SU-DHL-6 (cell line): Measurements from ENCODE around the gene USH1C.

Experiments used
- H2AFZ ChIP-seq: fragments of 200-600 bp; sonication (generic); 2 replicates; pipeline ENCODE4 v1.6.1; 2014; ENCODE audit warnings: low read depth, mild to moderate bottlenecking, moderate library complexity, mixed read lengths, antibody characterized with exemption, low read length; ENCODE audit not compliant: severe bottlenecking
- H3F3A ChIP-seq: fragments of 200-600 bp; shearing (Covaris generic); 2 replicates; pipeline ENCODE4 v1.6.0; 2016; ENCODE audit warnings: antibody characterized with exemption, mild to moderate bottlenecking; ENCODE audit not compliant: insufficient read depth
- H3K27ac ChIP-seq: fragments of 200-600 bp; sonication (generic); 2 replicates; pipeline ENCODE4 v1.5.1; 2016; ENCODE audit warnings: low read depth, mild to moderate bottlenecking, low read length, moderate library complexity, mixed read lengths
- H3K27me3 ChIP-seq: fragments of 200-600 bp; sonication (generic), shearing (Covaris generic); 2 replicates; pipeline ENCODE4 v1.6.0; 2014; ENCODE audit warnings: mild to moderate bottlenecking, low read length
- H3K36me3 ChIP-seq: fragments of 200-600 bp; sonication (generic); 2 replicates; pipeline ENCODE4 v1.6.1; 2014; ENCODE audit warnings: mild to moderate bottlenecking, low read length, mixed read lengths
- H3K4me2 ChIP-seq: fragments of 300-600, 200-600 bp; shearing (Covaris generic), sonication (generic); 2 replicates; pipeline ENCODE4 v1.6.0; 2014; ENCODE audit warnings: low read length, low read depth, mild to moderate bottlenecking; ENCODE audit not compliant: poor library complexity, severe bottlenecking
- H3K4me3 ChIP-seq: fragments of 200-600 bp; sonication (generic); 2 replicates; pipeline ENCODE4 v1.5.1; 2014; ENCODE audit warnings: antibody characterized with exemption, low read length, mild to moderate bottlenecking, mixed read lengths; ENCODE audit not compliant: insufficient read depth, poor library complexity, severe bottlenecking
- H3K79me2 ChIP-seq: fragments of 200-600 bp; sonication (generic); 2 replicates; pipeline ENCODE4 v1.6.1; 2014; ENCODE audit warnings: mild to moderate bottlenecking, low read length, moderate library complexity; ENCODE audit not compliant: insufficient read depth
- H3K9ac ChIP-seq: fragments of 200-600 bp; sonication (generic); 2 replicates; pipeline ENCODE4 v1.7.0; 2014; ENCODE audit warnings: mild to moderate bottlenecking, low read length
- H3K9me2 ChIP-seq: fragments of 200-600 bp; sonication (generic); replicated peaks from 2 replicates; pipeline ENCODE4 v1.6.1; 2014; ENCODE audit warnings: low read length; ENCODE audit not compliant: insufficient read depth
- H3K9me3 ChIP-seq: fragments of 200-600 bp; sonication (generic); 2 replicates; pipeline ENCODE4 v1.6.1; 2014; ENCODE audit warnings: low read length, mixed read lengths; ENCODE audit not compliant: insufficient read depth
- H4K20me1 ChIP-seq: fragments of 200-600 bp; sonication (generic); 2 replicates; pipeline ENCODE4 v1.6.1; 2014; ENCODE audit warnings: low read depth, mild to moderate bottlenecking, antibody characterized with exemption, low read length, moderate library complexity, mixed read lengths
- CTCF ChIP-seq: fragments of 200-600 bp; sonication (generic); IDR thresholded peaks from one replicate; pipeline ENCODE4 v1.5.1; 2017; ENCODE audit warnings: antibody characterized with exemption, mild to moderate bottlenecking, low read length, moderate library complexity; ENCODE audit not compliant: insufficient read depth, poor library complexity, severe bottlenecking
- EZH2phosphoT487 ChIP-seq: fragments of 200-600 bp; sonication (generic), shearing (Covaris generic); conservative IDR thresholded peaks from 2 replicates; pipeline ENCODE4 v1.6.1; 2018; ENCODE audit warnings: mild to moderate bottlenecking, antibody characterized with exemption, low read length, moderate library complexity, mixed read lengths

The USH1C gene

DNA sequence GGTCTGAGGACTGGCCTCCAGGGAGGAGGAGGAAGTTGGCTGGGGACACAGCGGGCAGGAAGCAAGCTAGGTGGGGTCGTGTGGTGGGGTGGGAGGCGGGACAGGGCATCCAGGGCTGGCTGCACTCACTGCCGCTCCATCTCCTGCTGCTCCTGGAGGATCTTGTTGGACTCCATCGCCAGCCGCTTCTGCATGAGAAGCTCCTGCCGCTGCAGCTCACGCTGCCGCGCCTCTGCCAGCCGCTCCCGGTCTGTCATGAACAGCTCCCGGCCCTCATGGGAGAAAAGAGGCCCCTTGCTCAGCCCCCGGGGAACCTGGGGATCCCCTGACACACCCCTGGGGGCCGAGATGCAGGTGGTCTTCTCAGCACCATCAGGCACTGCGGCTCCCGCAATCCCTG is 21.6 kb downstream of the USH1C start:
- H4K20me1 ChIP-seq, result no peaks in the 10 kb centered on the region
- H3K27ac ChIP-seq, result no peak overlapping the region
- TF ChIP-seq EZH2phosphoT487 (no peak), CTCF (no peak)
- H3K79me2 ChIP-seq, result no peaks in the 10 kb centered on the region
- H3K4me3 ChIP-seq, result no peak overlapping the region
- no peak overlapping the region for H3K9ac ChIP-seq
- H3K9me3 ChIP-seq, result no peaks in the 10 kb centered on the region
- no peaks in the 10 kb centered on the region for H3F3A ChIP-seq
- H3K9me2 ChIP-seq, result no peaks in the 10 kb centered on the region
- no peaks in the 10 kb centered on the region for H3K27me3 ChIP-seq
- no peaks in the 10 kb centered on the region for H3K36me3 ChIP-seq
- no peak overlapping the region for H3K4me2 ChIP-seq
- H2AFZ ChIP-seq, result no peak overlapping the region

DNA sequence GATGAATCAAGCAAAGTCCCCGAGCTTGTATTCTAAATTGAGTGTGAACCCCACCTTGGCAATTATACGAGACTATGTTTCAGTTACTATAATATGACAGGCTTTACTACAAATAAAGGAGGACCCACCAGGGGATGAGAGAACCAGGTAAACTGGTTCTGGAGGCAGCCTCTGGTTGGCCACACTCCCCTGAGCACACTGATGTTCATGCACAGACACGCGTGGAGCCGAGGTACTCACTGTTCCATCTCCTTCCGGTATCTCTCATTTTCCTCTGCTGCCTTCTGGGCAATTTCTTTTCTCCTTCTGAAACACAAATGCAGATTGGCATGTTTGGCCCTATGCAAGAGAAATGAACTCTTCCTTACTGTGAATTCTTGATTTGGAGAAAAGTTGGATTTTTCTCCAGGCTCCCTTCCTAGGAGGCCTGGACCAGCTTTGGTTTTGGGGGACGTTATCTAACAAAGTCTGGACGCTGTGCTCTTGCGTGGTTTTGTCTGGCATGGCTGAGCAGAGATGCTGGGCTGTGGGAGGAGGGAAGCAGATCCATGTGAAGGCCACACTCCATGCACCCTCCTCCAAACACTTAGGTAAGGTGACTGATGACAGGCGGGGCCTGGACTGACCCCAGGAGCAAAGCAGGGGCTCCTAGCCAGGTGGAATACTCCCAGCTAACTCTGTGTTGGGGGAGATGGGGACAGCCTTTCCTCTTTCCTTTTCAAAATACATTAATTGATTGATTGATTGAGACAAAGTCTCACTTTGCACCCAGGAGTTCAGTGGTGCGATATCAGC is 22.9 kb downstream of the USH1C start:
- Histone ChIP-seq H3F3A (no peaks in the 10 kb centered on the region), H3K9me3 (no peaks in the 10 kb centered on the region), H3K79me2 (no peaks in the 10 kb centered on the region), H3K27me3 (no peaks in the 10 kb centered on the region), H3K4me2 (no peak overlapping the region), H3K9me2 (no peaks in the 10 kb centered on the region), H2AFZ (no peak overlapping the region), H4K20me1 (no peaks in the 10 kb centered on the region), H3K36me3 (no peaks in the 10 kb centered on the region), H3K4me3 (no peak overlapping the region), H3K27ac (no peak overlapping the region), H3K9ac (no peak overlapping the region)
- no peak for TF ChIP-seq CTCF
- TF ChIP-seq EZH2phosphoT487, result no peak

DNA sequence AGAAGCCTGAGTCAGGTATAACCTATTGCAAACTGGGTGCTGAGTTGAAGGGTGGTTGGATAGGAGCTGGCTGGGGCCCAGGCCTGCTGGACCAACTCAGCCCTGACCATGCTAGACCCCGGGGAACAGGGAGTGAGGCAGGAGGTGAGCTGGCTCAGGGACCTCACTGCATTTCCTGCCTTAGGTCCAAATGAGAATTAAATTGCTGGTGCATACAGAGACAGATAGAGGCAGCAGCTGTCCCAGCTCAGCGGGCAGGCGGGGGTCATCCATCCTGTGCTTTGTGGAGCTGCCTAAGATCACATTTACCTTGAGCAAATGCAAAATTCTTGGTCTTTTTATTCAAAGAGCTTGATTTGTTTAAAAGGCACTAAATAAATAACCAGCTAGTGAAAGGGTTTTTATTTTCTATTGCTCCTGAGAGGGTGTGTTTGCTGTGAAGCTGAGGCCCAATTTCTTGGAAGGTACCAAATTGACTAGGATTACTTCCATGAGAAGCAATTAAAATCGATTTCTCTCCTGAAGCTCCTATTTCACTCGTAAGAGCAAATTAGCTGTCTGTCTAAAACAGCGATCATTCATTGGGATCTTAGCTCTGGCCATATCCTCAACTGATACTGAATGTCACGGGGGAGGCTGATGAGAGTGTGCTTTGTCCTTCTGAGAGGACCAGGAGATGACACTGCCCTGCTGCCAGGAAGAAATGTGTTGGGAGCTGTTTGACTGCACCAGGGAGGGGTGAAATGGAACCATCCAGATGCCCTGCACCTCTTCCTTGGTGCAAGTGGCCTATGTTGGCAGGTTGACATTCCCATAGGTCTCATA is 24.9 kb downstream of the USH1C start:
- Histone ChIP-seq H3K4me3 (no peak overlapping the region), H3F3A (no peaks in the 10 kb centered on the region), H3K9ac (no peak overlapping the region), H3K9me3 (no peaks in the 10 kb centered on the region), H2AFZ (no peak overlapping the region), H3K36me3 (no peaks in the 10 kb centered on the region), H3K4me2 (no peak overlapping the region), H3K9me2 (no peaks in the 10 kb centered on the region), H4K20me1 (no peaks in the 10 kb centered on the region), H3K27me3 (no peaks in the 10 kb centered on the region), H3K27ac (no peak overlapping the region), H3K79me2 (no peaks in the 10 kb centered on the region)
- TF ChIP-seq EZH2phosphoT487, result no peak
- TF ChIP-seq CTCF, result no peak
